NT2/D1 (cell line): ENCODE data around the gene PIK3R3.

Source experiments
- DNase-seq: peaks from one replicate; pipeline ENCODE4 v3.0.0-alpha.2; 2011; ENCODE audit warnings: low read depth, low spot score
- H3K27me3 ChIP-seq: 2 replicates; pipeline ENCODE4 v1.6.0; 2011; ENCODE audit warnings: mild to moderate bottlenecking; ENCODE audit not compliant: insufficient read length, insufficient read depth
- H3K36me3 ChIP-seq: 2 replicates; pipeline ENCODE4 v1.6.1; 2011; ENCODE audit warnings: mild to moderate bottlenecking, low read length, mixed read lengths; ENCODE audit not compliant: insufficient read depth, insufficient read length
- H3K4me1 ChIP-seq: 2 replicates; pipeline ENCODE4 v1.5.1; 2011; ENCODE audit not compliant: insufficient read depth, insufficient read length
- H3K4me3 ChIP-seq: 2 replicates; pipeline ENCODE4 v1.5.1; 2011; ENCODE audit warnings: low read depth; ENCODE audit not compliant: insufficient read length
- H3K9ac ChIP-seq: 2 replicates; pipeline ENCODE4 v1.6.0; 2011; ENCODE audit warnings: low read depth; ENCODE audit not compliant: insufficient read length
- H3K9me3 ChIP-seq: 2 replicates; pipeline ENCODE4 v1.5.1; 2011; ENCODE audit warnings: mild to moderate bottlenecking, low read length; ENCODE audit not compliant: insufficient read depth
- SUZ12 ChIP-seq: IDR thresholded peaks from 2 replicates; pipeline ENCODE4 v1.6.1; 2011; ENCODE audit not compliant: insufficient read length, insufficient read depth; ENCODE audit errors: extremely low read depth
- YY1 ChIP-seq: IDR thresholded peaks from 2 replicates; pipeline ENCODE4 v1.6.1; 2011; ENCODE audit not compliant: insufficient read length, insufficient read depth
- ZNF274 ChIP-seq: IDR thresholded peaks from 2 replicates; pipeline ENCODE4 v1.6.1; 2011; ENCODE audit warnings: mild to moderate bottlenecking, low read depth, low read length

Gene PIK3R3

DNA sequence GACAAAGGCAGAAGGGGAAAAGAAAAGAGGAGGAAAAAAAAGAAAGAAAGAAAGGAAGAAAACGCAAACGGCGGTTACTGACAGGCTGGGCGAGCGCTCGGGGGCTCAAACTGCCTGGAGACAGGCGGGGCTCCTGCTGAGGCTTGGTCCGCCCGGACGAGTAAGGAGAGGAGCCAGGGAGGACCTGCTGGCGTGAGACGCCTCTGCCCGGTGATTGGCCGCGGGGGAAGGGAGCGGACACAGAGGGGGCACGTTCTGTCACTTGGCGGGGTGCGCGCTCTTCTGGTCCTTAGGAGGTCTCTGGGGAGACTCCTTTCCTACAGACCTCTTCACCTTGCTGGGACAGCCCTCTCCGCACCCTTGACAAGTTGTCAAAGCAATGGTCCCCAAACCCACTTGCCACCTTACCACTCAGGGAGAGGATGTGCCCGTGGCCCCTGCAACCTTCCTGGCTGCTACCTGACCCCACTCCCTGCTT, 791 bp upstream of the PIK3R3 start:
- H3K9me3 ChIP-seq: no peaks in the 10 kb centered on the region
- H3K9ac ChIP-seq: peak overlapping the region; percentile 53
- H3K4me1 ChIP-seq: no peaks in the 10 kb centered on the region
- H3K4me3 ChIP-seq: peak overlapping the region; percentile 46
- peaks cover 25% of the 10 kb centered on the region for H3K27me3 ChIP-seq
- TF ChIP-seq YY1: no peak
- TF ChIP-seq SUZ12: no peak
- TF ChIP-seq ZNF274: no peak
- DNase-seq: no peak
- no peaks in the 10 kb centered on the region for H3K36me3 ChIP-seq

DNA sequence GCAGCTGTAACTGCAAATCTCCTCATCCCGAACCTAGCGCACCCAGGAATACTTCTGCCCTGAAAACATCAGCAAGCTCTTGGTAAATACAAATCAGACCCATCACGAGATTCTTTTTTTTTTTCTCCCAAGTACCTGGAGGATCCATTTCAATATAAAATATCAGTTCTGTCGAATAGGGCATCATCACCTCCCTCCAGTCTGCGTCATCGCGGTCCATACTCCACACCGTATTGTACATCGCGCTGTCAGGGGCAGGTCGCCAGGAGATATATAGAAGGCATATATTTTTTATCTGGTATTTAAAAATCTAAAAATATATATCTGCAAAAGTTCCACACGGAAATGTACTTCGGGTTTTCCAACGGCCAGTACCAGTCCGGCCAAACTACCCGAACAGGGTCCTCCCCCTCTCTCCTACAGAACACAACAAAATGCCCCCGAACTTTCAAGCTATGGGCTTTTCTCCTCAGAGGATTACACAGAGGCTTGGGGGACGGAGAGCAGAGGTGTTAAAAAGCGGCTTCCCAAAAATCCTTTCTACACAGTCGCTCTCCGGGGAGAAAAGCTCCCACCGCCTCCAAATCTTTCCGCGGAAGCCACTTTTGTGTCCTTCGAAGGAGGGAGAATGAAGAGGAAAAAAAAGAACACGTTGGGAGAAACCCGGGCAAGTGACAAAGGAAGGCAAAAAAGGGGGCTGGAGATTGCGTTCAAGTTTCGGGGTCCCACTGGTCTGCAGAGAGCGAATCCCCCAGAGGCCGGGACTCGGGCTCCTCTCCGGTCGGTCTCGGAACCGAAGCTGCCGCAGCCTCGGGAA, 509 bp downstream of the PIK3R3 start:
- no peak for DNase-seq

DNA sequence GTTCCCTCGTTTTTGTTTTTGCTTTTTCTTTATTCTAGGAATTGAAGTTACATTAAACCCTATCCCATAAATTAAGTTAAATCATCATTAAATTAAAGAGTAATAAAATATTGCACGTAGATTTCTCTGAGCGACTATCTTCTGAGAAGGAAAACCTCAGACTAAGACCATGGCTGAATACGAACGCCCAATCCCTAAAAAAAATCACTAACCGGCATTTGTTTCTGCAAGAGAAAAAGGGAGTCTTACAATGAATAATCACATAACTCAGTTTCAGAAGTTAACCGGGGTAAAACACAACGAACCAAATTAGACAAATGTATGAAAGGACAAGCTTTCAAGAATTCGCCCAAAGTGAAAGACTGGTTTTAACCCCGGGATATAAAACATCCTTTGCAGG, 1.3 kb downstream of the PIK3R3 start:
- peak overlapping the region; percentile 53 for H3K9ac ChIP-seq
- DNase-seq: no peak
- no peaks in the 10 kb centered on the region for H3K4me1 ChIP-seq
- H3K4me3 ChIP-seq: peak overlapping the region; percentile 71
- peaks cover 25% of the 10 kb centered on the region for H3K27me3 ChIP-seq
- TF ChIP-seq ZNF274: no peak
- no peak for TF ChIP-seq YY1
- TF ChIP-seq SUZ12: no peak
- no peaks in the 10 kb centered on the region for H3K9me3 ChIP-seq
- no peaks in the 10 kb centered on the region for H3K36me3 ChIP-seq

More for the DNA sequence above, 509 bp downstream of the PIK3R3 start:
- Histone ChIP-seq H3K27me3 (peaks cover 25% of the 10 kb centered on the region), H3K36me3 (no peaks in the 10 kb centered on the region), H3K4me3 (peak overlapping the region; percentile 71), H3K9me3 (no peaks in the 10 kb centered on the region), H3K4me1 (no peaks in the 10 kb centered on the region), H3K9ac (peak overlapping the region; percentile 93)
- TF ChIP-seq ZNF274 (no peak), YY1 (no peak), SUZ12 (no peak)

DNA sequence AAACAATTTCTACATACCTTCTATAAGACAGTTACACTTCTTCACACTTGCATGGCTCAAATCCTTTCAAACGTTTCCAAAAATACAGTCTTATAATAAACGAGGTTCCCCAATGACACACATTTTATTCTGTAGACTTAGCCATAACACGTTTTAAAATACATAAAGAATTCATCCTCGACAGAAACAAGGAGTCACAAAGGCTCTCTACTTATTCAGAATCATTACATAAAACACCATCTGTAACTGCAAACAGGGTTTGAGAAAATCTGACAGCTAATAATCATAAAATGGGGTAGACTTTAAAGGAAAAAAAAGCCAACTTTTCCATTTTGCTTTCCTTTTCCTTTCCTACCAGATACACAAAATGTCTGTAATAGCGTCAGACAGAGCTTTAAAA, 1.8 kb downstream of the PIK3R3 start:
- H3K4me1 ChIP-seq: no peaks in the 10 kb centered on the region
- H3K36me3 ChIP-seq: no peaks in the 10 kb centered on the region
- no peak overlapping the region for H3K9ac ChIP-seq
- DNase-seq: no peak
- peaks cover 25% of the 10 kb centered on the region for H3K27me3 ChIP-seq
- no peak for TF ChIP-seq SUZ12
- TF ChIP-seq YY1: no peak
- H3K4me3 ChIP-seq: peak overlapping the region; percentile 13
- H3K9me3 ChIP-seq: no peaks in the 10 kb centered on the region

DNA sequence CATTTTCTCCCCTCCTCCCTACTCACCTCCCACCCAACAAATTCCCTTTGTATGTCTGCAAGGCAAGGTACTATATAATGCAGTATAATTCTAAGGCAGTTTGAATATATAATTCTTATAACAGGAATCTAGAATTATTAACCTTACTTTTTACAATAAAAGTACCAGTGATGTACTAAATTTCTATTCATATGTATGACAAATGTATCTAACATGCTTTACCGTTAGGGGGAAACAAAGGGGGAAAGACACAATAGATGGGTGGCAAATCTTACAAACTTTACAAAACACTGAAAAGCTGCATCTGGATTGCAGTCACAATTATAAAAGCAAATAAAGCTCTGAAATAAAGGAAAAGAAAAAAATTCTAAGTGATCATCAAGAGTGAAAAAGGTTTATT, 2.3 kb downstream of the PIK3R3 start:
- Histone ChIP-seq H3K36me3 (no peaks in the 10 kb centered on the region), H3K4me1 (no peaks in the 10 kb centered on the region), H3K9me3 (no peaks in the 10 kb centered on the region), H3K27me3 (peaks cover 25% of the 10 kb centered on the region), H3K9ac (no peak overlapping the region), H3K4me3 (peak overlapping the region; percentile 13)
- DNase-seq: no peak
- TF ChIP-seq YY1: no peak
- TF ChIP-seq ZNF274: no peak
- TF ChIP-seq SUZ12: no peak

DNA sequence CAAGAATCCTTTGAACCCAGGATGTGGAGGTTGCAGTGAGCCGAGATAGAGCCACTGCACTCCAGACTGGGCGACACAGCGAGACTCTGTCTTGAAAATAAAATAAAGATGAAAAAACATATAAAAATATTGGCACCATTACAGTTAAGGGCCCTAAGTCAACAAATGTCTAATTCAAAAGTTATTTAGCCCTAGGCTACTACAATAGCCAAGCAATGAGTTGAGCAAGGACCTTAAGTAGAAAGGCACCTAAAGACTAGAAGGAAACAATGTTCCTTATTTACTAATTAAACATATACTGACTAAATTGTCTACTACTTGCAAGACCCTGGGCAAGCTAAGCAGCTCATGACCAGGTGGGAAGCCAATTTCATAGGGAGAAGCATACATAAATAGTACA, 4.1 kb downstream of the PIK3R3 start:
- H3K4me3 ChIP-seq: no peak overlapping the region
- H3K9me3 ChIP-seq: no peaks in the 10 kb centered on the region
- DNase-seq: no peak
- TF ChIP-seq SUZ12 (no peak), YY1 (no peak), ZNF274 (no peak)
- no peaks in the 10 kb centered on the region for H3K4me1 ChIP-seq
- H3K9ac ChIP-seq: no peak overlapping the region
- no peaks in the 10 kb centered on the region for H3K36me3 ChIP-seq
- peaks cover 18% of the 10 kb centered on the region for H3K27me3 ChIP-seq

DNA sequence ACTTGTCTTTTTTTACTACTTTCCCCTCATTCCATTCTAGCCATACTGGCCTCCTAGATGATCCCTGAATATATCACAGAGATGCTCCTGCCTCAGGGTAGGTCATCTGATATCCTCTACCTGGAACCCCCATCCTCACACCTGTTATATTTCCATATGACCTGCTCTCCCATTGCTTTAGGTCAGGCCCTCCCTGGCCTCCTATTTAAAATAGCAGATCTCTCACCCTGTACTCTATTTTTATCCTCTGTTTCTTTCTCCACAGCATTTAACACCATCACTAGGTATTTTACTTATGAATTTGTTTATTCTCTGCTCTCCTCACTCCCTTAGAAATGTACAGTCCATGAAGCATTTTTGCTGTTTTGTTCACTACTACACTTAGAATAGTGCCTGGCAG, 13.6 kb downstream of the PIK3R3 start:
- no peak for DNase-seq
- H3K9me3 ChIP-seq: no peaks in the 10 kb centered on the region
- H3K27me3 ChIP-seq: no peaks in the 10 kb centered on the region
- no peaks in the 10 kb centered on the region for H3K4me1 ChIP-seq
- H3K36me3 ChIP-seq: no peaks in the 10 kb centered on the region
- H3K9ac ChIP-seq: no peak overlapping the region
- no peak overlapping the region for H3K4me3 ChIP-seq
- TF ChIP-seq YY1 (no peak), SUZ12 (no peak), ZNF274 (no peak)
